Vagina (tissue), 2 donors: ENCODE results near the gene KIRREL3.

Experiments used
- CTCF ChIP-seq, 3 experiments: fragments of 450-650 bp in 2 of 3; fragments of 200-600 bp in 1 of 3; sonication (generic) in 1 of 3; IDR thresholded peaks; one replicate each; pipeline ENCODE4 v1.5.1; 2017 to 2019; ENCODE audit warnings: antibody characterized with exemption in 3 of 3, mild to moderate bottlenecking in 2 of 3, moderate library complexity in 2 of 3
- POLR2AphosphoS5 ChIP-seq, 2 donors: sonication (generic); formaldehyde crosslinking; IDR thresholded peaks; one replicate each; pipeline ENCODE4 v1.9.0; 2017; ENCODE audit warnings: antibody characterized with exemption in 2 of 2, mild to moderate bottlenecking in 2 of 2, low read depth in 1 of 2; ENCODE audit not compliant: insufficient read depth in 1 of 2

- no peak for TF ChIP-seq CTCF (IDR thresholded peaks at IDR 0.05)
- no peak for TF ChIP-seq POLR2AphosphoS5 (IDR thresholded peaks at IDR 0.05; ENCODE audit: insufficient read depth in 1 of 2, low read depth in 1 of 2)
Observed at GRCh38 chr11:126543691-126544090, 456.9 kb downstream of the KIRREL3 start.
